ENCODE results near the gene ZNF630.
"Not testable (repeated sequence)": the region's sequence is repeated elsewhere in the genome, so short reads cannot be mapped to it uniquely, and the experiment has no call there.

The ZNF630 gene

GRCh38 chrX:48028091-48028490 is 43.3 kb downstream of the ZNF630 start:
- no peak for DNase-seq (ENCODE audit: low spot score)

- DNase-seq (ENCODE audit: low spot score), result not testable (repeated sequence)
Observed at GRCh38 chrX:48027545-48027944, 43.9 kb downstream of the ZNF630 start.

- DNase-seq (ENCODE audit: low spot score), result peak; percentile 22
Observed at GRCh38 chrX:48025561-48025960, 45.9 kb downstream of the ZNF630 start.

- DNase-seq (ENCODE audit: low spot score), result no peak
Observed at GRCh38 chrX:48022738-48023137, 48.7 kb downstream of the ZNF630 start.

- no peak for DNase-seq (ENCODE audit: low spot score)
Observed at GRCh38 chrX:48022100-48022499, 49.3 kb downstream of the ZNF630 start.

- DNase-seq (ENCODE audit: low spot score), result peak; percentile 49
Observed at GRCh38 chrX:48021026-48021900, 50.2 kb downstream of the ZNF630 start.

- DNase-seq (ENCODE audit: low spot score), result not testable (repeated sequence)
Observed at GRCh38 chrX:48020472-48020871, 51.0 kb downstream of the ZNF630 start.

GRCh38 chrX:48019892-48020291 is 51.5 kb downstream of the ZNF630 start:
- not testable (repeated sequence) for DNase-seq (ENCODE audit: low spot score)

- DNase-seq (ENCODE audit: low spot score), result not testable (repeated sequence)
Observed at GRCh38 chrX:48016583-48017310, 54.7 kb downstream of the ZNF630 start.

GRCh38 chrX:48009445-48009960 is 61.9 kb downstream of the ZNF630 start:
- DNase-seq (ENCODE audit: low spot score), result not testable (repeated sequence)
